HG03175 (cell line): ENCODE data around the gene PDE6C.
"Not testable (repeated sequence)": the region's sequence is repeated elsewhere in the genome, so short reads cannot be mapped to it uniquely, and the experiment has no call there.

Experiments
- ATAC-seq: cut with Tn5 transposase; IDR thresholded peaks from one replicate; pipeline ENCODE4 v1.9.1; 2021; ENCODE audit warnings: mild to moderate bottlenecking, moderate library complexity; ENCODE audit not compliant: unreplicated experiment

PDE6C gene

DNA sequence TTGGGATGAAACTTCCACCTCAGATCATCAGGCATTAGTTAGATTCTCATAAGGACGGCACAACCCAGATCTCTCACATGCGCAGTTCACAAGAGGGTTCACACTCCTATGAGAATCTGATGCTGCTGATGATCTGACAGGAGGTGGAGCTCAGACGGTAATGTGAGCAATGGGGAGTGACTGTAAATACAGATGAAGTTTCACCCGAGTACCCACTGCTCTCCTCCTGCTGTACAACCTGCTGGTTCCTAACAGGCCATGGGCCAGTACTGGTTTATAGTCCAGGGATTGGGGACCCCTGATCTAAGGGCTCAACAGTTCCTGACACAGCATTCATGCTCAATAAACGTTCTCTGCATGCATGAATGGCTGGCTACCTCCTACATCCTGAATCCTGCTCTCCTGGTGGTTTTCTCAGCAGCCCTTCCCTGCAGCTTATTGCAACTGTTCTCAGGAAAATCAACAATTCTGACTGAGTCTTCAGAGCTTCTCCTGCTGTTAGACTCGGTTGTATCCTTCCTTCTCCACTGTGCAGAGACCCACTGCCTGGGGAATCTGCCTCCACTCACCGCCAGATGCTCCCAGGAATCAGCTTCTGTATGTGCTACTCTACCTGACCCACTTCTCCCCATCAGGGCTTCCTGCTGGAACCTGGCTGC is 17.4 kb downstream of the PDE6C start:
- ATAC-seq = no peak

DNA sequence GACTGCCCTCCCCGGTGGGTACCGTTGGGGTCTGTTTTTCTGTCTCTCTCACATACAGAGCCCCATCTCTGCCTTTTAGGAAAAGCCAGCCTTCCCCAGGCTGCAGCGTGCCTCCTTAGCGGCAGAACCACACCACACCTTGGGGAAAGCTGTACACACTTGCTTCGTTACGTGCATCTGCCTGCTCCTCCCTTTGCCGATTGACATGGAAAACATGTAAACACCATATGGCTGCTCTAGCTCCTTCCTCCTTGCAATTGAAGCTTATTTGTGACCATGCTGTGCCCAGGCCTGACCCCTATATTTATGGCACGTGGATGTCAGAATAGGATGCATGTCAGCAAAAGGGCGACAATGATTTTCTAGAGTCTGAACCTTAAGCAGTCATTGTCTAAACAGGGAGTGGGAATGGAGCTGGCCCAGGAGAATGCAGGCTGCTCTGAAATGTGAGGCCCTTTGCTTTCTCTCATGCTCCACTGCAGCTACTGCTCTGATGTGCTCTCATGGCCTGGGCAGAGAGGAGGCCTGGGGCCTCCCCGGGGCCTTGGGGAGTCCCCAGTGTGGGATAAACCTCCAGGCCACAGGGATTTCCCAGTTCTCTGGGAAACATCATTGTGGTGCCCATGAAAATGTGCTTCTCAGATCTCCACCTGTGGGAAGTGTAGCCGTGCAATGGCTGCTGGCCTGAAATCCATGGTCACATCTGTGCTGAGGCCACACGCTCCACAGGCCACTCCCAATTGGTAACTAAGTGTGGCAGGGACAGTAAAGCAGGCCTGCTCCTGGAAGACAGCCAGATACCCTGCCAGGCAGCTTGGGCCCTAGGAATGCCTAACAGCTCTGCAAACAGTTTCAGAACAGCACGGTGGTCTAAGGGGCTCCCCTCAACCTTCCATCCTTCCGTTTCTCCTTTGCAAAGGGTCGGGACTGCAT is 18.6 kb downstream of the PDE6C start:
- no peak for ATAC-seq

DNA sequence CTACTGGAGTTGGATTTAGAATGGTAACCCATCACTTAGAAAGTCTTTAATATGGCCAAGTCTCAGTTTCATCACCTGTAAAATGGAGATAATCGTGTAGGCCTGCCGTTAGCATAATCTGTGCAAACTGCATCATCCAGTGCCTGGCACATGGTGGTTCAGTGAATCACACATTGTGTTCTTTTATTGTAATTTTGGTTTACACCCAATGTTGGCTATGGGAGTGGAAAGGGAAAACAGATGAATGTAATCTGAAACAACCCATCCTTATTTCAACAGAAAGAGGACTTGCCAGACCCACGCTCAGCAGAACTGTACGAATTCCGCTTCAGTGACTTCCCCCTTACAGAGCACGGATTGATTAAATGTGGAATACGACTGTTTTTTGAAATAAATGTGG is 27.5 kb downstream of the PDE6C start:
- no peak for ATAC-seq

DNA sequence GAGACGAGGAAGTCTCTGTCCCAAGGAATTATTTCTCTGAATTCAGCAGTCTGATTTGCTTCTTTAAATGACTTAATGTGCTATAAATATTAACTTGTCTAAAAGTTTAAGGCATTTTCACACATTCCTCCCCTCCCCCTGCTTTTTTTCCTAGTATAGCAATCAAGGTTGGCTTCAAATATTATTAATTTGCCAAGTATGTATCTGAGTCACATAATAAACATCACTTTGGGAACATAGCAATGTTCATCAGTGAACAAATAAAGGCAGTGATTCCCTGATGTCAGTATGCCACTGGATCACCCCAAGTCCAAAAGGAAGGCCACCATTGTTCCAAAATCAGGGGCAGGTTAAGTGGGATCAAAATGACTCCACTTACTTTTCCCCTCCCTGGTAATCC is 40.5 kb downstream of the PDE6C start:
- ATAC-seq = no peak

DNA sequence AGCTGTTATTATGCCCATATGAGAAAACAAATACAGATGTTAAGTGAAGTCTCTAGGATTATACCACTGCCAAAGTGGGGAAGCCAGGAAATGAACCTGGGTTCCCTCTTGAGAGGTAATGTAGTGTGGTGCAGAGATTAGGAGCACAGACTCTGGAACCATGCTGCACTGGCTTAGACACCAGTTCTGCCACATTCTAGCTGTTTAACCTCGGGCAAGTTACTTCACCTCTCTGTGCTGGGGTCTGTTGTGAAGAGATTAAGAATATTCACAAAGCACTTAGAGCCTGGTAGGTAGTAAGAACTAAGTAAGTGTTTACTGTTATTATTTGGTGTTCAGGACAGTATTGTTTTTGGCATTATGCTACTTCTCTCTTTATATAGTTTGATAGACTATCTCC is 41.9 kb downstream of the PDE6C start:
- ATAC-seq = no peak

DNA sequence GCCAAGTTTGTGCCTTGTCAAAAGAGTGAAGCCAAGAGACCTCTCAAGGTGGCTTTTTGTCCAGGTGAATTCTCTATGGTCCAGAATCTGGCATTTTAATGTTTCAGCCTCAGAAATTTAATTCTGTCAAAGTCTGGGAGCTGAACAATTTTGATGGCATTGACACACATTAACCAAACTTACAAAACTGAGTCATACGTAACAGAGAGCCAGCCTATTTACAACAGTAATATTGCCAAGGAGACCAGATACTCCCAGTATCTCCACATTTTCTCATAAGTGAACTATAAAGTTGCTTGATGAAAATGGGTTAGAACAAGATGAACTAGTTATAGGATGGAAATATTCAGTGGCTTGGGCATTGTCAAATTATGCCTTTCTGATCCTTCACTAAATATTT is 43.8 kb downstream of the PDE6C start:
- ATAC-seq = no peak

DNA sequence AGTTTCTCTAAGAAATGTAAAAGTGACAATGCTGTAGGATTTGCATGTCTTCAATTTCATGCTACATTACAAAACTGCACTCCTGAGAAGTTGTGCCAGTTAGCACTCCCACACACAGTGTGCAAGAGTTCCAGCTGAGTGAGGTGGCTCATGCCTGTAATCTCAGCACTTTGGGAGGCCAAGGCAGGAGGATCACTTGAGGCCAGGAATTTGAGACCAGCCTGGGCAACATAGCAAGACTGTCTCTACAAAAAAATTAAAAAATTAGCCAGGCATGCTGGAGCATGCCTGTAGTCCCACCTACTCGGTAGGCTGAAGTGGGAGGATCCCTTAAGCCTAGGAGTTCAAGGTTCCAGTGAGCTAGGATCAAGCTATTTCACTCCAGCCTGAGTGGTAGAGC is 45.4 kb downstream of the PDE6C start:
- ATAC-seq = no peak

DNA sequence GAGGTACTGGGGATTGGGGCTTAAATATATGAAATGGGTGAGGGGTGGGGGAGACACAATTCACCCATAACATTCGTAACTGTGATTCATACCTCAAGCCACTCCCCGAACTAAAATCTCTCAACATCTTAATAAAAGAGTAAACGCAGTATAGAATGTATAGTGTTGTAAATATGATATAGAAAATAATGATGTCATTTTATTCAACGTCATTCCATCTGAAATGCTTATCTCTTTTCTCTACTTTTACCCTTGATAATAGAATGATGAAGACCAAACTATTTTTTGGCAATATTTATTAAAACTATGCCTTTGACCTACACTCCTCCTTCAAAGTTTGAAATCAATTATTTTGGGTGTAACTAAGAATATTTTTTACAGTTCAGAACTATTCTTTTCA is 53.7 kb downstream of the PDE6C start:
- no peak for ATAC-seq

DNA sequence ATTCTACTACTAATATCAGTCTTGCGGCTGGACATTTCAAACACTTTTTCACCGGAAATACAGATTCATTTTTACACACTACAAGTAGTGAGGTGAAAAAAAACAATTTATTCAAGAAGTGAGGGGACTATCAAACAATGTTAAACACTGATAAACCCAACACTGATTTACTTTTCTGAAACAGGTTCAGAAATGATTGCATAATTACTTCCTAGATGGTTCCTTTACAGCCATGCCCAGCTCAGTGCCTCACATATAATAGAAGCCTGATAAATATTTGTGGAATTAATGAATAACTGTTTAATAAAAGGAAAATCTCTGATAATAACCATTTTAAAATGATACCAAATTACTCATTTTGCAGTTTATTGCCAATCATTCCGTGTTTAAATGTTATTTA is 55.5 kb downstream of the PDE6C start:
- no peak for ATAC-seq

DNA sequence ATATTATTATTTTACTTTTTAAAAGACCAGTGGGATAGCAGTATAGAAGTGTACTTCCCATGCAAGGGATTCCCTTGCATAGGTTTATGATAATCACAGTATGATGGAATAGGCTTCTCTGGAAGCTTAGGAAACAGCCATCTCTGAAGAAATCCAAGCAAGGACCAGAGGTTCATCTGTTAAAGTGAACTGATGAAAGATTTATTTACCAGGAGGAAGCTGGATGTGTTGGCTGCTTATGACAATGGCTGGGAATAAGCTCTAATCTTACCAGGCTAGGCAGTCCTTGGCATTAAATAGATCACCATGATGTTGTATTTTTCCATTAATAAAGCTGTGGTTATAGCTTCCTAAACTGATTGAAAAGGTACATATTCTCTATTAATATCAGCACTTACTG is 58.0 kb downstream of the PDE6C start:
- no peak for ATAC-seq

DNA sequence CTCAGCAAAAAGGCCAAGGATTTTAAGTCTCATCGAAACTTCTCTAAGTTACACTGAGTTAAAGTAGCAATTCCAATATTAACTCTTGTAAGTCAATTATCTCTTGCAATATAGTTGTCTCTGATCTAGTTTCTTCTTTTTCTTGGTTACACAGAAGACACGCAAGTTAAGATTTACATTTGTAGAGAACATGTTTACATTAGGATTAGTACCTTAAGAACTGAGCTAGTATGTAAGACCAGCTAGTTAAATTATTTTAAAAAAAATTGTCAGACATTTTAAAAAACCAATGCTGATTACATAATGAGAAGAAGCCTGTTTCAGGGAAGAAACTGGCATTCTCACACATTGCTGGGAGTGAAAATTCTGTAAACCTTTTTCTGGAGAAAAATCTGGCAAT is 58.7 kb downstream of the PDE6C start:
- ATAC-seq = no peak

DNA sequence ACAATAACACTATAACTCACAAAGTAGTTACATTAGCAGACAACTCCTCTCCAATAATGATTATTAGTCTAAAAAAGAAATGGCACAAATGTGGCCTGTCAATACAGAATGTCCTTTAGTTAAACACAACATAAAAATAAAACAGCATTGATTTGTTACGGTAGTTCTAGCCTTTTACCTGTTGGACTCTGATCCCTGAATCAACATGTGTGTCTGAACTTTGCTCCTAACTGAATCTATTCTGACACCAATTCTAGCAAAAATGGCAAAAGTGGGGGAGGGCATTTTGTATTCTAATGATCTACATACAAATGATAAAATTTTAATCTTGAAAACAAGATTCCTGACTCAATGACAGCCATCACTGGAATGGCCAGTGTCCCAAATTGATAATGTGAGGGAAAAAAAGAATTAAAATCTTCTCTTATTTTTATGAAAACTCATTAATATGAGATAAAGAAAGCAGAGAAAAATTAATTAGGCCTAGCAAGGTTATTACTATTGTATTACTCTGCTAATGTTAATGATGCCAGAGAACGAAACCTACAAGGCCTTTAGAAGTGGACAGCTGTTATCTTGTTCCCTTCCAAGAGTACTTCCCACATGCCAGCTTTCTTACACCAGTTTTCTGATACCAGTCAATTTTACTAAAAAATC is 59.8 kb downstream of the PDE6C start:
- ATAC-seq = no peak

DNA sequence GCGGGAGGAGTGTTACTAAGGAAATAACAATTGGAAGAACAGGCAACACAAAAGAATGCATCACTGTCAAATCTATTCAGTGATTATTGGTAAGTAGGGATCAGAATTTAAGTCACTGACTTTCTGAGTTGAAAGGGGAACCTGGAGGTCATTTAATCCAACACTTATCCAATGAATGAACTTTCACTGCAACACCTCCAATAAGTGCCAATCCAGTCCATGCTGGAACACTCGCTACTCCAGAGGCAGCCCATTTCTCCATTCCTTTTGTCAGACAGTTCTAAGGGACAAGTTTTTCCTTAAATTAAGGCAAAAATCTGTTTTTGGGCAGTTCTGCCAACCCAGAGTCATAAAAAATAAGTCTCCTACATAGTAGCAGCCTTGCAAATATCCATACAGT is 60.6 kb downstream of the PDE6C start:
- ATAC-seq = no peak

DNA sequence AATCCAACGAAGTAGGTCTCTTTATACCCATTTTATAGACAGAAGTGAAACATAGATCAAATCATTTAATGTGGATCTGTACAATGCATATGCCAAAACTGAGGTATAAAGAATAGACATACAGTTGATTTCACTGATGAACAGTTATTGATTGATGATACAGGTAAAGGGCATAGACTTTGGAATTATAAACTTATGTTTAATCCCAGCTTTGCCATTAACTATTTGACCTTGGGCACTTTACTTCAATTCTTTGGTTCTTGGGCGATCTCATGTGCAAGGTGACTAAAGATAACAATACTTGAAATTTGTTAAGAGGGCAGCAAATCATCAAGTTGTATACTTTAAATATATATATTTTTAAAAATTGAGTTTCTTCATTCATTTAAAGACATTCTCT is 61.5 kb downstream of the PDE6C start:
- ATAC-seq = no peak

DNA sequence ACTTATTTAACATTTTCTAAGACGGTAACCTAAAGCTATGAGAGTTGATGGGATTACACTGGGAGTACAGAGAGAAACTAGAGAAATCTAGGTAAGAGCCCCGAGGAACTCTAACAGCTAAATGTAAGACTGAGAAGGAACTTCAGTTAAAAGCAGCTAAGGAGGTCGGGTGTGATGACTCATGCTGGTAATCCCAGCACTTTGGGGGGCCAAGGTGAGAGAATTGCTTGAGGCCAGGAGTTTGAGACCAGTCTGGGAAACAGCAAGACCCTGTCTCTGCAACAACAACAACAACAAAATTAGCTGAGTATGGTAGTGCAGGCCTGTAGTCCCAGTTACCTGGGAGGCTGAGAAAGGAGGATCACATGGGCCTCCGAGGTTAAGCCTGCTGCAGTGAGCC is 66.0 kb downstream of the PDE6C start:
- ATAC-seq = no peak

DNA sequence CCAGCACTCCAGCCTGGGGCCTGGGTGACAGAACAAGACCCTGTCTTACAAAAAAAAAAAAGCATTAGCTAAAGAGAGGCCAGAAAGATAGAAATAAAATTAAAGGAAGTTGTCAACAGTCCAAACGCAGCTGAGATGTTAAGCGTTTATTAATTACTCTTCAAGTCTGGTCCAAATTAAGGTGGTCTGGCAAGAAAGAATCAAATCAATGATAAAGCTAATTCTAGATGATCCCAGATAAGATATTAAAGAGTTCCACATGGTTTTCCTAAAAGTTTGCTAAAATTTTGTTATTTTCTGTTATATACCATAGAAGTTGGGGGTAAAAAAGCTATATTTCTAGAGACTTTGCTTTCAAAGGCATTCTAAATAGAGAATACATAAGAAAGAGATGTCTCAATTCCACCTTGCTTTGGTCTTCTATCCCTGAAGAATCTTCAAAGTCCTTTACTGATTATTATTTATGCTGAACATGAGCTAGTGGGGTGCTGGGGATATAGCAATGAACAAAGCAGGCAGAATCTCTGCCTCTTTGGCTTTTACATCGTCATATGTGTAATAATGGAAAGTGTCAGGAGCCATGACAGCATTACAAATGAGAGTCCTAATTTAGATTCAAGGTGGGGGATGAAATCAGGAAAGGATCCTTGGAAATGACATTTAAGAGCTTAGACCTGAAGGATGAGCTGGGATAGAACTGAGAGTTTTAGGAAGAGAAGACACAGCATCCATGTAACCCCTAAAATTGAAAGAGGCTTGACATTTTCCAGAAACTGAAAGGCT is 66.7 kb downstream of the PDE6C start:
- ATAC-seq = no peak

DNA sequence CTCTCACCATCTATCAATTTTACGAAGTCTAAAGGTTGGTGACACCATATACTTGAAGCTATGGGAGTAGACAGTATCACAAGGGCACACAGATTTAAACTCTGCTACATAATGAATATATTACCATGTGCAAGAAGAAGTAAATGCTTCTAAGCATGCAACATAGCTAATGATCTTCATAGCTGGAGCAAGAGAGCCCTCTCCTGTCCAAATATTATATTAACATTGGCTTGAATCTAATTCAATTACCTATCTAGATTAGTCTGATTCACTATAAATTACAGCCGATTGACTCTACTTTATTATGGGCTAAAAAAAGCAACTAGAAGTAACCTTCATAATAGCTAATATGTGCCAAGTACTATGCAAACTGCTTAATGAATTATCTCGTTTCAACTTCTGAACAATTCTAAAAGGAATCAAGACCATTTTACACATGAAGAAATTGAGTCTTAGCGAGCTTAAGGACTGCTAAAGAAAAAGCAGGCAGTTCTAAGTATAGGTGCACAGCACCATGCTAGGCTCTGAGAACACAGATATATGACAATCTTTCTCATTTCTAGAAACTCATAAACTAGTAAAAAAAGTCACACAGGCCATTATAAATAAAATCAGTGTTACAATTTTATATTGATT is 68.2 kb downstream of the PDE6C start:
- no peak for ATAC-seq

DNA sequence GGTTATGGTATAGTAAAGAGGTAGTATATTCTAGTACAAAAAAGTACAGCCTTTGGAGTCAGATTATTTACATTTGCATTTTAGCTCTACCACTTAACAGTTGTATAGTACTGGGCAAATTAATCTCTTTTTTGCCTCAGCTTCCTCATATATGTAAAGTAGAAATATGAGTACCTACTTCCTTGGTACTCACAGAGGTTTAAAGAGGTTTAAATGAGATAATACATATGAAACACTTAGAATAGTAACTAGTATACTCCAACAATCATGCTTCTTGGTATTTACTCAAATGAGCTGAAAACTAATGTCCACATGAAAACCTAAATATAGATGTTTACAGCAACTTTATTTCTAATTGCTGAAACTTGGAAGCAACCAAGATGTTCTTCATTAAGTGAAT is 75.4 kb downstream of the PDE6C start:
- ATAC-seq = no peak

DNA sequence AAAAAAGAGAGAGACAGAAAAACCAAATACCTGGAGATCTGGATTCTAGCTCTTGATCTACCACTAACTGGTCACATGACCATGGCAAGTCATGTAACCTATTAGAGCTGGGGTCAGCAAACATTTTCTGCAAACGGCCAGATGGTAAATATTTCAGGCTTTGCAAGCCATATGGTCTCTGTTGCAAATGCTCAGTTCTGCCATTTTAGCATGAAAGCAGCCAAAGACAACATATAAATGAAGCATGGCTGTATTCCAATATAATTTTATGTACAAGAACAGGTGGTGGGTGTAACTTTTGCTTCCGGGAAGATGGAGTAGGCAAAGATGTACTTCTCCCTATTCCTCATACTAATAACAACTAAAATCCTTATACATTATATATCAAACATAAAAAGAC is 83.4 kb downstream of the PDE6C start:
- no peak for ATAC-seq

DNA sequence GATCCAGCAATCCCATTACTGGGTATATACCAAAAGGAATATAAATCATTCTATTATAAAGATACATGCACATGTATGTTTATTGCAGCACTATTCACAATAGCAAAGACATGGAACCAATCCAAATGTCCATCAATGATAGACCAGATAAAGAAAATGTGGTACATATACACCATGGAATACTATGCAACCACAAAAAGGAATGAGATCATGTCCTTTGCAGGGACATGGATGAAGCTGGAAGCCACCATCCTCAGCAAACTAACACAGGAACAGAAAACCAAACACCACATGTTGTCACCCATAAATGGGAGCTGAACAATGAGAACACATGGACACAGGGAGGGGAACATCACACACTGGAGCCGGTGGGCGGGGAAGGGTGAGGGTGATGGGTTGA is 84.2 kb downstream of the PDE6C start:
- ATAC-seq = not testable (repeated sequence)

DNA sequence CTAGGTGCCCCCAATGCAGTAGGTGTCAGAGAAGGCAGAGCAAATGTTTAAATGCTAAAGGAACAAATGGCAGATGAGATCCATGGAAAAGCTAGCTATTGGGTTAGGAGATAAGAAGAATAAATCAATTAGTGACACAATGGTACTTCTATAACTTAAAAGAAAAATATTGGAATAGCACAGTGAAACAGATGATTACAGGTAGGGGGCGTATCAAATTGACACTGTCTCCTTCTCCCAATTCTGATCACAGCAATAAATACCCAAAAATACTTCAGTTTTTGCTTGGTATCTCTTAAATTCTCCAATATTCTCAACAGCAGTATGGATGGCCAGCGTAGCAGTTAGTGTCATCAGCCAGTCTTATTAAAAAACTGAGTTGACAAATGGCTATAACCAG is 84.9 kb downstream of the PDE6C start:
- no peak for ATAC-seq
